Left ventricle myocardium superior (tissue), 1 donor: Measurements from ENCODE around the gene TYROBP. TPM values are rescaled to one million over a fixed set of nuclear protein-coding genes. Genes with fewer than 3 reads are reported as not detected.
"Not testable (repeated sequence)": the region's sequence is repeated elsewhere in the genome, so short reads cannot be mapped to it uniquely, and the experiment has no call there.

Source experiments
- ATAC-seq: fragments of 200-7000 bp; cut with Tn5 transposase; one replicate; pipeline ENCODE4 v1.9.1; 2020; ENCODE audit warnings: mild to moderate bottlenecking, moderate library complexity
- DNase-seq: peaks from one replicate; pipeline ENCODE4 v3.0.0-alpha.2; 2020
- intact Hi-C: fragments of 100-400 bp; cut with micrococcal nuclease; formaldehyde crosslinking; loops from one replicate; pipeline ENCODE4 v1.11.0; 2022
- total RNA-seq: library from RNA; stranded (reverse); fragmentation: NEBNext Ultra II Directional; extraction: Animal tissue kit (Norgen Biotek cat#: 25700); gene quantifications from one replicate; pipeline ENCODE4 v1.2.1, GENCODE V29; 2021
- donor health status: DM: no; HTN: yes; CAD: no; lungs with severe emphysema.

Gene TYROBP
- total RNA-seq, 1 donor from 2014 or later = 28.5 TPM

GRCh38 chr19:35903550-35904179 lies 4.4 kb downstream of the TYROBP start:
- ATAC-seq (peak; percentile 18), DNase-seq (peak; percentile 80)
- intact Hi-C loops = no loop called here

GRCh38 chr19:35902870-35903475 lies 5.1 kb downstream of the TYROBP start:
- DNase-seq = no peak
- intact Hi-C loops = no loop called here
- no peak for ATAC-seq

GRCh38 chr19:35901854-35902661 lies 6.0 kb downstream of the TYROBP start, which contains the start of gene HCST:
HCST (plus strand) TSS chr19:35902529; CDS start chr19:35902594, 65 bp downstream.
- DNase-seq (no peak), ATAC-seq (no peak)
- intact Hi-C loops = no loop called here

GRCh38 chr19:35901055-35901644 lies 6.9 kb downstream of the TYROBP start:
- intact Hi-C loops = no loop called here
- ATAC-seq = no peak
- no peak for DNase-seq

DNA sequence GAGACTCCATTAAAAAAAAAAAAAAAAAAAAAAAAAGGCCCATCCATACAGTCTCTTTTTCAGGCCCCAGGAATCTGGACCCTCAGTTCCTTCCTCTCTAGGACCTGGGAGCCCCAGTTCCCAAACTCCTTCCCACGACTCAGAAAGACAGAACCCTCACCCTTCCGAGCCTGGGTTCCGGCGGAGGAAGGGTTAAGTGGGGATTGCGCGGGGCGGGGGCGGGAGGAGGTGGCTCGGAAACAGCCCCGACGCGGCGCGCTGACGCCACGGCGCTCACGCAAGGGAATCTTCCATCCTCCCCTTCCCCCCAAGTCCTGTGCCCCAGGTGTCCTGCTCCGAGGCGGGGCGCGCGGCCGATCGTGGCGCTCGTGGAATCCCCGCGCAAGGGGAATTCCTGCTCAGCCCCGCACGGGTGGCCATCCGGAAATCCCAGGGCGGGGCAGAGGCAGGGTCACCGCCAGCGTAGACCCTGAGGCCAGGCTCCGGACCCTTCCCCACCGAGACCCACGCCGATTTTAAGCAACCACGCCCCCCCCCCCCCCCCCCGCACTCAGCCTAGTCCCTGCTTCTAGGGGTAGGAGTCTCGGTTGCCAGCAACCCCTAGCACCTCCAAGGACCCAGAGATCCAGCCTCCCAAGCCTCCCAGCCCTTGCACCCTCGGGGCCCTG lies 8.4 kb downstream of the TYROBP start:
- ATAC-seq = peak; percentile 90
- peak; percentile 89 for DNase-seq
- intact Hi-C loops = no loop called here

DNA sequence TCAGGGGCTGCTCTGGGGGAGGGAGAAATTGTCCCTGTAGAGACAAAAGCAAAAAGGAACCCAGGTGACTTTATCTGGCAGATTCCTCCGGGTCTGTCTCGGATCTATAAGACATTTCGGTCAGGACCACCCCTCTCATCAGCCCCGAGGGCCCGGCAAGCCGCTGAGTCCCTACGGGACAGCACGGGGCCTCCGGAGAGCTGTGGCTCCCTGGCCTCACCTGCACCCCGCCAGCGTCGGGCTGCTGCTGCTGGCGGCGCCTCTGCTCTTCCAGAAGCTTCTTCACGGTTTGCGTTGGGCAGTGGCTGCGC lies 9.6 kb downstream of the TYROBP start:
- DNase-seq (no peak), ATAC-seq (no peak)
- intact Hi-C loops = no loop called here

DNA sequence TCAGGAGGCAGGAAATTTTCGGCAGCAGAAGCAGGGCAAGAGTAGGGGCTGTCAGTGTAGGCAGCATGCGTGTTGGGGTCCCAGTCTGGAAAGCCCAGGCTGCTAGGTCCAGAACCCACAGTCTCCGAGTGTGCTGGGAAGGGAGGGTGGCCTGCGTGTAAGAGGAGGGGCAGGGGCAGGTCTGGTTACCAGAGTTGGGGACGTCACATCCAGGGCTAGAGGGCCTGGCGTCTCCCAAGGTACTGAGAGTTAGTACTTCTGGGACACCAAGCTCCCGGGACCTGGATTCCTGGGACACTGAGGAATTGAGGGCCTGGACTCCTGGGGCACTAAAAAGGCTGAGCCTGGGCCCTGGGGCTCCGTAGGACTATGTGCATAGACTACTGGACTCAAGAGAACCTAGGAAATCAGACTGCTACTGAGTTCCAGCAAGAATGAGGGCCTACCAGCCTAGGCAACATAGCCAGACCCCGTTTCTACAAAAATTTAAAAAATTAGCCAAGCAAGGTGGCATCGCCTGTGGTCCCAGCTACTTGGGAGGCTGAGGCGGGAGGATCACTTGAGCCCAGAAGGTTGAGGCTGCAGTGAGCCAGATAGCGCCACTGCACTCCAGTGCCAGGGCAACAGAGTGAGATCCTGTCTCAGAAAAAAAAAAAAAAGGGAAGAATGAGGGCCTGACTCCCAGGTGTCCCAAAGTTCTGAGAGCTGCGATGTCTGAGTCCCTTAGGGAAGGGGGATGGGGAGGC lies 10.2 kb downstream of the TYROBP start:
- no peak for DNase-seq
- intact Hi-C loops = no loop called here
- ATAC-seq = no peak

DNA sequence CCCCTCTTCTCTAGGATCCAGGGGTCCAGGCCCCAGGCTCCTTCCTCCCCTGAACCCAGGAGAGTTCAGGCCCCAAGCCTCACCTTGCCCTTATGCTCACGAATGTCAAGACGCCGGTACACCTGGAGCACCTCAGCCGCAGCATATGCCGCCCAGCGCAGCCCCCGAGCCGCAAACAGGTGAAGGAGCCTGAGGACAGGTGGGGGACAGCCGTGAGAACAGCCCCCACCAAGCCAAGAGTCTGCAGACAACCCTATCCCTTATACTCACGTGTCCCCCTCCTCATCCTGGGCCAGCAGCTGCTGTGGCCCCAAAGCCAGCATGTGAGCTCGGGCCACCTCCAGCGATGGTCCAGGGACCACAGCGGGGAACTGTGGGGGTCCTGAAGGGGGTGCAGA lies 11.5 kb downstream of the TYROBP start:
- intact Hi-C loops = no loop called here
- no peak for ATAC-seq
- DNase-seq = no peak

DNA sequence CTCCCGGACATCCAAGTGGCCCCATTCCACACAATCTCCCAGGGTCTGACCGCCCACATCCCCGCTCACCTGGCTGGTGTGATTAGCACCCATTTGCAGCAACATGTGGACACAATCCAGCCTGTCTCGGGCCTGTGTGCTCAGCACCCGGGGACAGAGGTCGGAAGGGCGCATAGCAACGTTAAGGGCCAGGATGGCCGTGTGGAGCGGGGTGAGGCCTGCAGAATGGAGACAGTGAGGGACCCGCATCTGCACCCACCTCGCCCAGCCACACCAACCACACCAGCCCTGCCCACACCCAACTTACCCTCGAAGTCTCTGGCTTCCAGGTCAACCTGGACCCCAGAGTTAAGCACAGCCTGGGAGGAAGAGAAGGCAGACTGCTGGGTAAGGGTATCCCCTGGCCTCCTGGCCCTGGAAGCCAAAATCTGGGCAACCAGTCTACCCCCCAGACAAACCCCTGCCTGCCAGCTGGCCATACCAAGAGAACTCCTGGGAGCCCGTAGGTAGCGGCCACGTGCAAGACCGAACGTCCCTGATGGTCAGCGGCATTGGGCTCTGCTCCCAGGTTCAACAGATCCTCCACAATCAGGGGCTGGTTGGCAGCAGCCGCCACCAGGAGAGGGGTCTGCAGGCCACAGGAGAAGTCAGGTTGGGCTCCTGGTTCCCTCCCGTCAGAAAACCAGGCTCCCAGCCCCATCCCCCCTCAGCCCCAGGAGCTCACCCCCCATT lies 12.0 kb downstream of the TYROBP start:
- no peak for DNase-seq
- no peak for ATAC-seq
- intact Hi-C loops = no loop called here

DNA sequence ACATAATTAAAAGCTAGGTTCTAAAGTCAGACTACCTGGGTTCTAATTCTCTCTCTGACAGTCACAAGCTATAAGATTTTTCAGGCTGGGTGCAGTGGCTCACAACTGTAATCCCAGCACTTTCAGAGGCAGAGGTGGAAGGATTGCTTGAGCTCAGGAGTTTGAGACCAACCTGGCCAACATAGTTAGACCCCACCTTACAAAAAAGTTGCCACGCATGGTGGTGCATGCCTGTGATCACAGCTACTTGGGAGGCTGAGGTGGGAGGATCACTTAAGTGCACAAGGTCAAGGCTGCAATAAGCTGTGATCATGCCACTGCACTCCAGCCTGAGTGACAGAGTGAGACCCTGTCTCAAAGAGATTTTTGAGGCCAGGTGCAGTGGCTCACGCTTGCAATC lies 13.8 kb downstream of the TYROBP start:
- intact Hi-C loops = no loop called here
- DNase-seq (no peak), ATAC-seq (no peak)

DNA sequence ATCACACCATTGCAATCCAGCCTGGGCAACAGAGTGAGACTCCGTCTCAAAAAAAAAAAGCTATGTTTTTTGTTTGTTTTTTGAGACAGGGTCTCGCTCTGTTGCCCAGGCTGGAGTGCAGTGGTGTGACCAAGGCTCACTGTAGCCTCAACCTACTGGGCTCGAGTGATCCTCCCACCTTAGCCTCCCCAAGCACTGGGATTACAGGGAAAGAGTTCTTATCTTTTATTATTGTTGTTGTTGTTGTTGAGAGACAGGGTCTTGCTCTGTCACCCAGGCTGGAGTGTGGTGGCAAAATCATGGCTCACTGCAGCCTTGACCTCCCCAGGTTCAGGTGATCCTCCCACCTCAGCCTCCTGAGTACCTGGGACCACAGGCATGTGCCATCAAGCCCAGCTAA lies 16.3 kb downstream of the TYROBP start:
- DNase-seq = not testable (repeated sequence)

DNA sequence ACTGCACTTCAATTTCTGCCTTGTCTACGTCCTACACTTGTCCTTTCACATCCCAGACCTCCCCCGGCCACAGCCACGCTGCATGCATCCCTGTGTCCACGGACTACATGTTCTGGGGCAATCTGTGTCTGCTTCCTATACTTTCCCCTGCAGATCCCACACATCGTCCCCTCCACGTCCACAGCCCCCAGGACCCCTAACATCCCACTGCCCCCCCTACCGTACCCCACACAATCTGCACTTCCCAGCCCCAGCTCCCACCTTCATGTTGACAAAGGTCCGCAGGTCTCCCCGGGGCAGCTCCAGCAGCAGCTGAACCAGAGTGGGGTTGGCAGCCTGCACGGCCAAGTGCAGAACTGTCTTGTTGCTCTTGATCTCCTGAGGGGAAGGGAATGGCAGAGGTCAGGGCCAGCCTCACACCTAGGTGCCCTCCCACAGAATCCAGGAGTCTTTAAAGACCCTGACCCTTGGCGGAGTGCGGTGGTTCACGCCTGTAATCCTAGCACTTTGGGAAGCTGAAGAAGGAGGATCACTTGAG lies 17.9 kb downstream of the TYROBP start:
- no peak for DNase-seq
- no peak for ATAC-seq
- intact Hi-C loops = no loop called here

More for the DNA sequence above, 16.3 kb downstream of the TYROBP start:
- ATAC-seq, intact Hi-C loops: not testable (repeated sequence)

GRCh38 chr19:35889370-35890112 lies 18.6 kb downstream of the TYROBP start:
- ATAC-seq = no peak
- DNase-seq = no peak
- intact Hi-C loops = no loop called here

GRCh38 chr19:35888398-35888797 lies 19.7 kb downstream of the TYROBP start:
- intact Hi-C loops = no loop called here
- DNase-seq (no peak), ATAC-seq (no peak)

DNA sequence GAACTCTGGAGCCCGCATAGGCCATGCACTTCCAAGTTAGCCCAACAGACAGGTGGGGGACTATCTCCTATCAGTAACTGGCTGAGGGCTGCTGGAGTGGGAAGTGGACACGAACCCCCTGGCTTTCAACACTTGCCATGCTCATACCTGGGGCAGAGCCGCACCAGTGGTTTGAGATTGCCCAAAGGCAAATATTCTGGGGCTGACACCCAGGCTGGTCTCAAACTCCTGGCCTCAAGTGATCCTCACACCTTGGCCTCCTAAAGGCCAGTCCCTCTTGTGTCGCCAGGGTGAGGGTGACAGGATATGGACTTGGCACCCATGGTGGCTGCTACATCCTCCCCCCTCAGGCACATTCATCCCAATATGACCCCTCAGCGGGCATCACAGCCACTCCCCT lies 20.9 kb downstream of the TYROBP start:
- intact Hi-C loops = no loop called here
- DNase-seq = no peak
- ATAC-seq = no peak

DNA sequence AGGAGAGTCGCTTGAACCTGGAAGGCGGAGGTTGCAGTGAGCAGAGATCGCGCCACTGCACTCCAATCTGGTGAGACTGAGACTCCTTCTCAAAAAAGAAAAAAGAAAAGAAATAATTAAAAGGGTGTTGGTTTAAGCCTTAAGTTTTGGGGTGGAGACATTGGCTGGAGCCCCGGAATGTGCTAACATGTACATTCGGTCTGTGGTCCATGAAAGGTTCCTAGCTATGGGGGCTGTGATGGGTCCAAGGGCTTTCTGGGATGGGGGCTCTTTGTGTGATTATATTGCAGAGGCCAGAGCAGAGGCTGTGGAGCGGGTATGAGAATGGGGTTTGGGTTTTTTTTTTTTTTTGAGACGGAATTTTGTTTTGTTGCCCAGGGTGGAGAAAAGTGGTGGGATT lies 22.2 kb downstream of the TYROBP start:
- DNase-seq (no peak), ATAC-seq (no peak)
- intact Hi-C loops = no loop called here

DNA sequence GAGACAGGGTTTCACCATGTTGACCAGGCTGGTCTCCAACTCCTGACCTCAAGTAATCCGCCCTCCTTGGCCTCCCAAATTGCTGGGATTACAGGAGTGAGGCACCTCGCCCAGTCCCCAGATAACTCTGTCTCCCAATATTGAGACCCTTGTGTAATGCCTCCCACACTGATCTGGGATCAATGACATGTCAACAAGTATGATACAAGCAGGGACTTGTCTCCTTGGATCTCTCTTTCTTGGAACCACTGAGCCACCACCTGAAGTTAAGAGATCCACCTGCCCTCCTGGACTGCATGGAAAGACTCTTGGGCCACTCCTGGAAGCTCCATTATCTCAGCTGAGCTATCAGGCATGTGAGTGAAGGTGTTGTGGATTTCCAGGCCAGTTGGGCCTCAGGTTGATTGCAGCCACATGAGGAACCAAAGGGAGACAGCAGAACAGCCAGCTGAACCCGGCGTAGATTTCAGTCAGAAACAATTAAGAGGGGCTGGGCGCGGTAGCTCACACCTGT lies 22.8 kb downstream of the TYROBP start:
- DNase-seq = no peak
- intact Hi-C loops = no loop called here
- ATAC-seq = no peak
